Duodenal mucosa (tissue), 2 donors: ENCODE data around the gene TTLL11.

Source experiments
- H3K27ac ChIP-seq: one replicate; pipeline ENCODE4 v1.7.0; 2013; ENCODE audit warnings: low read depth, low read length
- H3K27me3 ChIP-seq, 2 donors: one replicate each; pipeline ENCODE4 v1.7.0; 2013; ENCODE audit warnings: low read length in 2 of 2, control low read depth in 1 of 2; ENCODE audit not compliant: insufficient read depth in 2 of 2, control insufficient read depth in 1 of 2
- H3K36me3 ChIP-seq, 2 donors: one replicate each; pipeline ENCODE4 v1.7.0; 2013; ENCODE audit warnings: low read length in 2 of 2, control low read depth in 1 of 2; ENCODE audit not compliant: insufficient read depth in 2 of 2, control insufficient read depth in 1 of 2
- H3K4me1 ChIP-seq, 2 donors: one replicate each; pipeline ENCODE4 v1.7.0; 2013; ENCODE audit warnings: low read length in 2 of 2, control low read depth in 1 of 2; ENCODE audit not compliant: insufficient read depth in 2 of 2, control insufficient read depth in 1 of 2
- H3K4me3 ChIP-seq, 2 donors: one replicate each; pipeline ENCODE4 v1.7.0; 2013; ENCODE audit warnings: low read length in 2 of 2, low read depth in 1 of 2
- H3K9ac ChIP-seq, 2 donors: one replicate each; pipeline ENCODE4 v1.7.0; 2013; ENCODE audit warnings: low read length in 2 of 2, low read depth in 1 of 2
- H3K9me3 ChIP-seq, 2 donors: one replicate each; pipeline ENCODE4 v1.7.0; 2013; ENCODE audit warnings: low read length in 2 of 2, control low read depth in 1 of 2; ENCODE audit not compliant: control insufficient read depth in 1 of 2

The TTLL11 gene

DNA sequence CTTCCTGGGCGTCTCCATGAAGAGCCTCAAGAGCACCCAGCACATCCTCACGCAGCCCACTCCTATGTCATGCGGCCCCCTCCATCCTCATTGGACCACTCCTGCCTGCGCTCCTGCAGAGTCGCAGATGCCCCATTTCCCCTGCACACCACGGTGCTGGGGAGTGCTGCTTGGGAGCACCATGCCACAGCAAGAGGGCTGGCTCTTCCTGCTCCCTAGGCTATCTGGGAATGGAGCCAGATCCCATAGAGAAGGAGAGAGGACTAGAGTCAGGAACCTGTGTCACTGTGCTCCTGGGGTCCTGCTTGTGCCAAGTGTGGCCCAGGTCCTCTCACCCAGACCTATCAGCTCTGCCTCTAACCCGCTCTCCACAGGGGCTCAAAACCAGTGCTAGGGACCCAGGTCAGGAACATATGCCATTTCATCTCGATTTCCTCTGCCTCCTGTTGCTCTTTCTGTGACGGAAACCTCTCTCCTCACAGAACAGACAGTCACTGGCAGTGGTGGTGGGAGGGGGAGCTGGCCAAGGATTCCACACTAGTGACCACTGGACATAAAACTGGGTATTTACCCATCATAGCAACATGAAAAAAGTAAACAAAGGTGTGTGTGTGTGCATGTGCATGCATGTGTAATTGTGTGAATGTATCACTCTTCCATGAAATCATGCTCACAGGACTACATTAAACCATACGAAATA is 178.4 kb downstream of the TTLL11 start:
- Histone ChIP-seq H3K4me3 (no peak overlapping the region), H3K9me3 (no peaks in the 10 kb centered on the region), H3K9ac (no peak overlapping the region), H3K36me3 (no peaks in the 10 kb centered on the region), H3K27ac (no peak overlapping the region), H3K4me1 (peaks cover 16 to 18% of the 10 kb centered on the region in 2 donors), H3K27me3 (no peaks in the 10 kb centered on the region)

DNA sequence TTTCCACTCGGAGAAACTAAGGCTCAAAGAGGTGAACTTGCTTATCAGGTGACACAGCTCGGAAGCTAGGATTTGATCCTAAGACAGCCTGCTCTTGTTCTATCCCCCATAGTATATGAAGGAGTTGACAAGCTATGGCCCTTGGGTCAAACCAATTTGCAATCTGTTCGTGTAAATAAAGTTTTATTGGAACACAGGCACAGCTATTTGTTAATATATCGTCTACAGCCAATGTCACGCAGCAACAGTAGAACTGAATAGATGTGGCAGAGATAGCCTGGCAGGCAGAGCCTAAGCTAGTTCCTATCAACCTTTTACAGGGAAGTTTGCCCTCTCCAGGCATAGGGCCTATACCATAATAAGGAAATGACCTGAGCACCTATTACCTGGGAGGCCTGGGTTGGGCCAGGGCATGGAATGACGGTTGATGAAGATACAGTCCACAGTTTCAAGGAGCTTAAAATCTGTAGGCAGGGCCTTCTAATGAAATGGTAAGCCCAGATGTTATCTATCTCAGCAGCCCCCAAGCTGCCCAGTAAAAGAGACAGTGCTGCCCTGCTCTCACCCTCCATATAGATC is 179.0 kb downstream of the TTLL11 start:
- no peak overlapping the region for H3K9ac ChIP-seq
- no peak overlapping the region for H3K4me3 ChIP-seq
- no peak overlapping the region for H3K27ac ChIP-seq
- peaks cover 16 to 18% of the 10 kb centered on the region in 2 donors for H3K4me1 ChIP-seq
- H3K27me3 ChIP-seq = no peaks in the 10 kb centered on the region
- no peaks in the 10 kb centered on the region for H3K36me3 ChIP-seq
- H3K9me3 ChIP-seq = no peaks in the 10 kb centered on the region

DNA sequence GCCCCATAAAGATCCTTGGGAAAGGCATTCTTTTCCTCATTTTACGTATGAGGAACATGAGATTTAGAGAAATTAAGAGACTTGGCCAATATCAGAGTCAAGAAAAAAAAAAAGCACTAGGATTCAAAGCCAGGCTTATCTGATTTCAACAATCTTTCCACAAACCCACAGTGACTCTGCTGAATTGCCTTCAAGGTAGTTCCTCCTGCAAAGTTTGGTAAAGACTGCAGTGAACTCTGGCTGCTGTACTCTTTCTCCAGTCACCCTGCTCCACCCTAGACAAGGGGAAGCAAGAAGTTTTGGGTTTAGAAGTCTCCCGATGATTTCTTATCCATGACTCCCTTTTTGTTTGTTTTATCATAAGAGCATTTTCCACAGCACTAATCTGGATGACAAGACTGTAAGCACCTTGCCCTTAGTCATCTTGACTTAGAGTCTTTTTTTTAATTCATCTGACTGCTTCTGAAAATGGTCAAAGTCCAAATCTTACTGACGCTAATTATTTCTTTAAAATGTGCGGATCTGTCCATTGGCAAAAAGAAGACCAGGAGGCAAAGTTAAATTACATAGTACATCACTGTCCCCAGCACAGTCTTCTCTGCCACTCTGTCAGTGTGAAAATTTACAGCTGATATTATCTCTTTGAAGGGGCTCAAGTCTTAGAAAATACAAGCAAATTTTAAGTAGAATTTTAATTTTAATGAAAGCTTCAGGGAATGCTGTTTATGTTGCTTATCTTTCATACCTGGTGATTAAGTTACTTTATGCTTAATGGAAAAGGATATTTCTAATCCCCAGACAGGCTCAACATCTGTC is 180.1 kb downstream of the TTLL11 start:
- Histone ChIP-seq H3K9me3 (no peaks in the 10 kb centered on the region), H3K27me3 (no peaks in the 10 kb centered on the region), H3K4me3 (no peak overlapping the region), H3K36me3 (no peaks in the 10 kb centered on the region), H3K9ac (no peak overlapping the region), H3K4me1 (peaks cover 16 to 18% of the 10 kb centered on the region in 2 donors), H3K27ac (no peak overlapping the region)

DNA sequence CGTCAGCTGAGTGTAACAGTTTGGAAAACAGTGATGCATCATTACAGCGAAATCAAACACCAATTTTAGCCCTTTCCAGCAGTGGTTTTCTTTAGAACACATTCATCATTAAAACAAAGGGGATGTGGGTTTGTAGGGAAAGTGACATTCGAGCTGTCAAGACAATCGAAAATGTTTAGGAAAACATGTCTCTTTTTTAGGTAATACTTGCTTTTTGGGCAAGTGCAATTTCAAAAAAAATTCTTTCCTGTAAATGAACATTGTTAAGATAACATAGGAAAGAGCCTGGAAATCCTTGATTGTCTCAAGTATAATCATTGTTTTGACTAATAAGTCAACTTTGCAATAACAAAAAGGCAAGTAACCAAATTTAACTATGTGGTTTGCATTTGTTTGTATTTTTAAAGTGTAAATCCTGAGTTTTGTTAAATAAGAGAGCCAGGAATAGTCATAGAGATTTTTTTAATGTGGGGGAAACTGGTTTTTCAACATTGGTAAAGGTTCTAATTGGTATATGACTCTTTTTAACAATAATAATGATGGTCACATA is 182.5 kb downstream of the TTLL11 start:
- H3K9me3 ChIP-seq = no peaks in the 10 kb centered on the region
- peaks cover 16 to 18% of the 10 kb centered on the region in 2 donors for H3K4me1 ChIP-seq
- H3K4me3 ChIP-seq = no peak overlapping the region
- H3K9ac ChIP-seq = no peak overlapping the region
- H3K27ac ChIP-seq = no peak overlapping the region
- H3K27me3 ChIP-seq = no peaks in the 10 kb centered on the region
- no peaks in the 10 kb centered on the region for H3K36me3 ChIP-seq

DNA sequence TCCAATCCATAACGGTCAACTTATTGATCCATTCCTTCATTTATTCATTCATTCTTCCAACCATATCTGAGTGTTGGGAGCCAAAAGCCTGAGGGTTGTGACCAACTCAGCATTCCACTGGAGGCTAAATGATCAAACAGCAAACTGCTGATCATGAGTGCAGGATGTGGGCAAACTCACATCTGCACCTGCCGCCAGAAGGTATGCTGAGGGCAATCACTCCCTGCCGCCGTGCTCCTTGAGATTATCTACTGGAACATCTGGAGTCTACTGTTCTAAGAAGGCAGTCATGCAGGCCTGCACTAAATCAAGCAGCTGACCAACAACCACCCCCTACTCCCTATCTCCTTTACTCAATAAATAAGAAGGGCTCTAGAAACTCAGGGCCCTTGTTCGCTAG is 184.0 kb downstream of the TTLL11 start:
- Histone ChIP-seq H3K9ac (no peak overlapping the region), H3K27me3 (no peaks in the 10 kb centered on the region), H3K4me1 (peaks cover 10 to 12% of the 10 kb centered on the region in 2 donors), H3K36me3 (no peaks in the 10 kb centered on the region), H3K4me3 (no peak overlapping the region), H3K9me3 (no peaks in the 10 kb centered on the region), H3K27ac (no peak overlapping the region)

DNA sequence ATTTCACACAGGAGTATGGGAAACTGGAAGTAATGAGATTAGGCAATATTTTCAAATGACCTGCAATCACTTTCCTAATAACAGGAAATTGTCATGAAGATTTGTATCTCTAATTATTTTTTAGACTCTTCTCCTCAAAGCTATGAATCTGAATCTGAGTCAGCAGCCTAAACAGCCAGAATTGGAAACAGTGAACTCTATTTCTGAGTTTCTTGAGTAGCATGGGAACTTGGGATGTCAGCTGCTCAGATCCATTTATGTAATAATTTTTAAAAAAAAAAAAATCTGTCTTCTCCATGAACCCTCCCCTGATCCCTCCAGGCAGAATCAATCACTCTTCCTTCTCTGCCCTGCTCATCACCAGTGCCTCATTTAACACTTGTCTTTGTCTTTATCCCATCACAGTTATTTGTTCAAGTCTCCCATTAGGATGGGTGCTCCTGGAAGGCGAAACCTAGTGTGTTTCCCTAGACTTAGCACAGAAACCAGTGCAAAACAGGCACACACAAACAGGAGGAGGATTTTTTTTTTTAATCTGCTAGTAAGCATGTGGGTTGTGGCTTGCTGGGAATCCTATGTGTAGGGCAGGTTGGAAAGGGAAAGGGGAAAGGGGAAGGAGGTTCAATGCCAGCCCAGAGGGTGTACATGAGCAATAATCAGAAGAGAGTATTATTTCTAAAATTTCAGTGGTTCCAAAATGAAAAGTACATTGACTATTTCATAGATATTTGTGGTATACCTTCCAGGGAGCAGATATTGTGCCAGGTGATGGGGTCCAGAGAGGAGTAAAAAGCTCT is 186.8 kb downstream of the TTLL11 start:
- Histone ChIP-seq H3K4me3 (no peak overlapping the region), H3K4me1 (no peaks in the 10 kb centered on the region), H3K36me3 (no peaks in the 10 kb centered on the region), H3K9ac (no peak overlapping the region), H3K27ac (no peak overlapping the region), H3K27me3 (no peaks in the 10 kb centered on the region), H3K9me3 (no peaks in the 10 kb centered on the region)

DNA sequence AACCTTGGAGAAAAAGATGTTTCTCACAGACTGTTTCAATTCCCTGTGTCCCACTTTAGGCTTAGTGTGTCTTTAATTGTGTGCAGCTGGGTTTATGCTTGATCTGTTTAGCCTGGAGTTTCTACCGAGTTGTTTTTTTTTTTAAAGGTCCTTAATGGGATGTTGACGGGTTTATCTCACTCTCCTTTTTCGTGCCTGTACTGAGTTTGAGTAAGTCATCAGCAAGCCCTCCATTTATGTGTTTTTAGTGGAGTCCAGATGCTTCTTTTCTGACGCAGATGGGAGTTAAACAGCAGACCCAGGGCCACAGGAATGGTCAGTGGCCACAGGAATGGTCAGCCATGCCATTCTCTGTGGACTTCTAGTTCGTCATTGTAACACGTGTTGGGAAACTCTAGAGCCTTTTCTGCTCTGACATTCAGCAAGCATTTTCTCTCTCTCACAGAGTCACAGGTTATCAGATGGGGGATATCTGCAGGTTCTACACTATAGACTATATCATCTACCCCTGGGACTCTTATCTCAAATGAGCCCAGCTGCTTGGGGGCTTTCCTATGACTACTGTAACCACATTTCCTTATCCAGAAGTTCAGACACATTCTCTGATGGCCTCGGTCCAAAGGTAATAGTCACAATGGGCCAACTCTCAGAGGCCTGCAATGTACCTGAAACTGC is 190.5 kb downstream of the TTLL11 start:
- no peaks in the 10 kb centered on the region for H3K36me3 ChIP-seq
- no peak overlapping the region for H3K27ac ChIP-seq
- no peak overlapping the region for H3K9ac ChIP-seq
- no peaks in the 10 kb centered on the region for H3K4me1 ChIP-seq
- H3K4me3 ChIP-seq = no peak overlapping the region
- H3K9me3 ChIP-seq = peaks cover 3 to 8% of the 10 kb centered on the region in 2 donors
- H3K27me3 ChIP-seq = no peaks in the 10 kb centered on the region

DNA sequence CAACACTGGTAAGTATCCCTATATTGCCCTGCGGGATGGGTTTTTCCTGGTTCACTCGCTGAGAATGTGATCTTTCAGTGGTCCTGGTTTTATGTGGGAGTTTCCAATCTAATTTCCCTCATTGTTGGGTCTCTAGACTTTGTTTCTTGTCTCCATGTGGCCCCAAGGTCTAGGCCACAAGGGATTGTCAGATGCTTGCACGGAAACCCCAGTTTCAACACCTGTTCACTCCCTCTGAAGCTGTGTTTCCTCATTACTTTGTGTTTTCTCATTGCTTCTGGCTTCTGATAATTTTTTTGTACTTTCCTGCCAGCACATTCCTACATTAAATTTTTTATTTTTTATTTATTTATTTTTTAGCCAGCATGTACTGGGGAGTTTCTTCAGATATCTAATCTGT is 191.5 kb downstream of the TTLL11 start:
- H3K27ac ChIP-seq = no peak overlapping the region
- H3K4me3 ChIP-seq = no peak overlapping the region
- no peak overlapping the region for H3K9ac ChIP-seq
- no peaks in the 10 kb centered on the region for H3K36me3 ChIP-seq
- no peaks in the 10 kb centered on the region for H3K4me1 ChIP-seq
- peaks cover 3 to 8% of the 10 kb centered on the region in 2 donors for H3K9me3 ChIP-seq
- H3K27me3 ChIP-seq = no peaks in the 10 kb centered on the region

DNA sequence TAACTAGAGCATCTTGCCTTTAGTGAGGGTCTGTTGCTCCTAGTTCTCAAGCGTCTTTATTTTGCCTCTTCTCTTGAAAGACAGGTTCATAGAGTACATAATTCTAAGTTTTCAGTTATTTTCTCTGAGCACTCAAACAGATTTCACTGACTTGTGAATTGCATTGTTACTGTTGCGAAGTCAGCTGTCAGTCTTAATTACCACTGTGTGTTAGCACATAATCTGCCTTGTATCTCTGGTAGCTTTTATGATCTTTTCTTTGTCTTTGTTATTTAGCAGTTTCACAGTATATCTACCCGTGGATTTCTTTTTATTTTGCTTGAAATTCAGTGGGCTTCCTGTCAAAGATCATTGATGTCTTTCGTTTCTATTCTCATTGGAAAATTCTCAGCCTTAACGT is 192.9 kb downstream of the TTLL11 start:
- H3K4me1 ChIP-seq = no peaks in the 10 kb centered on the region
- H3K4me3 ChIP-seq = no peak overlapping the region
- no peaks in the 10 kb centered on the region for H3K27me3 ChIP-seq

More for the DNA sequence above, 192.9 kb downstream of the TTLL11 start:
- Histone ChIP-seq H3K36me3 (no peaks in the 10 kb centered on the region), H3K9ac (no peak overlapping the region), H3K27ac (no peak overlapping the region), H3K9me3 (peaks cover 3 to 8% of the 10 kb centered on the region in 2 donors)
